Amniotic stem cell (primary cell): Measurements from ENCODE around the gene FAM193A.
"Not testable (repeated sequence)": the region's sequence is repeated elsewhere in the genome, so short reads cannot be mapped to it uniquely, and the experiment has no call there.

Experiments
- DNase-seq: peaks from one replicate; lab custom pipeline; 2025; lab: John Stamatoyannopoulos, UW

The FAM193A gene

DNA sequence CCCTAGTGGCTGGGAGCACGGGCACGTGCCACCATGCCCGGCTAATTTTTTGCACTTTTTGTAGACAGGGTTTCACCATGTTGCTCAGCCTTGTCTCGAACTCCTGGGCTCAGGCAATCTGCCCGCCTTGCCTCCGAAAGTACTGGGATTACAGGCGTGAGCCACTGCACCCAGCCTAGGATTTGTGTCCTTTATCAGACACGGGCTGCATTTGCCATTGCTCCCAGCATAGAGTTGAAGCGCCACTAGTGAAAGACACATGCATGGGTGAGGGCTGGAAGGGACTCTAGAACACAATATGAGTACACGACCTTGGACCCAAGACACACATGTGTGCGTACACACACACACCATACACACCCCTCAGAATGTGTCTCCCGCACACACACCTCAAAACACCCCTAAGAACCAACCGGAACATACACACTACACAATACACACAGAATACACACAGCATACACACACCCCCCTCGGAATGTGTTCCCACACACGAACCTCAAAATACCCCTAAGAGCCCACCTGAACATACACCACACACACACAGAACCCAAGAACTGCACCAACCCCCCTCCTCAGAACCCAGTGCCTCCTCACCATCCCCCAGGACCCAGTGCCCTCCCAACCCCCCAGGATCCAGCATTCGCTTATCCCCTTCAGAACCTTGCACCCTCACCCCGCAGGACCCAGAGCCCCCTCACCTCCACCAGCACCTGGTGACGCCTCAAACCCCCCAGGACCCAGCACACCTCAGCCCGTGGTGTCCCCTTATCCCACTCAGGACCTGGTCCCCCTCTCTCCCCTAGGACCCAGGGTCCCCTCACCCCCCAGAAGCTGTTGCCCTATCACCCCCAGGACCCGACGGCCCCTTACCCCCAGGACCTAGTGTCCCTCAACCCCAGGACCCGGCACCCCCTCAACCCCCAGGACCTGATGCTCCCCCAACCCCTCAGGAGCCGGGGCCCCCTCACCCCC, 218.7 kb downstream of the FAM193A start:
- no peak for DNase-seq

DNA sequence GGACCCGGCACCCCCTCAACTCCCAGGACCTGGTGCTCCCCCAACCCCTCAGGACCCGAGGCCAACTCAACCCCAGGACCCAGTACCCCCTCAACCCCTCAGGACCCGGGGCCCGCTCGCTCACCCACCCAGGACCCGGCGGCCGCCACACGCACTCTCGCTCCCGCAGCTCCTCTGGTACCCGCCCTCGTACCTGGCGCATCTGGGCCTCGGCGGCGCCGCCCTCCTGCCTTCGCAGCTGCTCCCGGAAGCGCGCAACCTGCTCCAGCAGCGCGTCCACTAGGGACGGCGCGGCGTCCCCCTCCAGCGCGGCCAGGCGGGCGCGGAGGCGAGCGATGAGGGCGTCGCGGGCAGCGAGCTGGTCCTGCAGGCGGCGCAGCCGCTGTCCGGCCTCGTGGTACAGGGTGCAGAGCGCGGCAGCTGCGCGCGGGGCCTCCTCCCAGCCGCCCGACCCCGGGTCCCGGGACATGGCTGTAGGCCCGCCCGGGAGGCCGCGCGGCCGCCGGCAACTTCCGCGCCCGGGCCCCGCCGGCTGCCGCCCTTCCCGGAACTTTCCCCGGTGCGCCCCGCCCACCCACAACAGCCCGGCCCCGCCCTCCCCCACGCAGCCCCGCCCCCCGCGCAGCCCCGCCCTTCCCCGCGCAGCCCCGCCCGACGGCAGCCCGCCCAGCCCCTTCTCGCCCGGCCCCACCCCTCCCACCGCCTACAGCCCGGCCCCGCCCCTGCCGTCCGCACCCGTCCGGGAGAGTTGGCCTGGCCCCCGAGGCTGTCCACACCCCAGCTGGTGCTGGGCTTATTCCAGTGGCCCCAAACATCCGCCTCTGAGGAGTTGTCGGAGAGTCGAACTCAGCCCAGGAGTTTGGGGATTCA, 219.6 kb downstream of the FAM193A start, which contains the start of gene TNIP2:
Gene TNIP2 (minus strand): TSS at position 516 of the 870 bp plus-strand sequence. CDS start 47 bp downstream, at position 469.
- DNase-seq = peak; percentile 59

DNA sequence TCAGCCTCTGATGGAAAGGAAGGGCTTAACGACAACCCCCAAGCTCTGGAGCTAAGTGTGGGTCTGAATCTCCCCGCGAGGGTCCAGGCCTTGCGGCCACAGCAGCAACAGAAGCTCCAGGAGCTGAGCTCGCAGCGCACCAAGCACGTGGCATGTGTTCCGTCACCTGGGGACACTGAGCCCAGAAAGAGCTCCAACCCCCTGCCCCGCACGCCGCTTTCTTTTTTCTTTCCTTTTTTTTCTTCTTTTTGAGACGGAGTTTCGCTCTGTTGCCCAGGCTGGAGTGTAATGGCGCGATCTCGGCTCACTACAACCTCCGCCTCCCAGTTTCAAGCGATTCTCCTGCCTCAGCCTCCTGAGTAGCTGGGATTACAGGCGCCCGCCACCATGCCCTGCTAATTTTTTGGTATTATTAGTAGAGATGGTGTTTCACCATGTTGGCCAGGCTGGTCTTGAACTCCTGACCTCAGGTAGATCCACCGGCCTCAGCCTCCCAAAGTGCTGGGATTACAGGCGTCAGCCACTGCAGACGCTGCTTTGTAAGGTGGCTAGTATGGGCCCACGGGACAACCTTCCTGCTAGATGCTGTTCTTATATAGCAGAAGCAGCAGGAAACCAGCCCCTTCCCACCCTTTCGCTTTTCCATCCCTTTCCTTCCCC, 220.4 kb downstream of the FAM193A start:
- DNase-seq = no peak

DNA sequence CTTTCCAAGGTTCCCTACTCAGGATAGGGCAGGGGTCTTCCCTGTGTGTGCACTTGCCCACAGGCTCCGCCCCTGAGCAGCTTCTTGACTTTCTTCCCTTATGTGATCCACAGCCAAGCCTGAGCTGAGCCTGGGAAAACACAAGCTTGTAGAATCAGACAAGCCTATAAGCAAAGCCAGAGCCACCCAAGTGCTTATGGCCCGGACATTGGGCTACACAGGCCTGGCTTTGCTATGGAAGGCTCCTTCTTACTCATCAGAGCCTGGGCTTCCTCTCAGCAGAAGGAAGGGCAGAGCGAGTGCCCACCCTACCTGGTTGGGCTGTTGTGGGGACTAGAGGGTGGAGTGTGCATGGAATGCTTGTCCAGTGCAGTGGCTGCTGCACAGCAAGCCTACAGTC, 221.0 kb downstream of the FAM193A start:
- DNase-seq = no peak

DNA sequence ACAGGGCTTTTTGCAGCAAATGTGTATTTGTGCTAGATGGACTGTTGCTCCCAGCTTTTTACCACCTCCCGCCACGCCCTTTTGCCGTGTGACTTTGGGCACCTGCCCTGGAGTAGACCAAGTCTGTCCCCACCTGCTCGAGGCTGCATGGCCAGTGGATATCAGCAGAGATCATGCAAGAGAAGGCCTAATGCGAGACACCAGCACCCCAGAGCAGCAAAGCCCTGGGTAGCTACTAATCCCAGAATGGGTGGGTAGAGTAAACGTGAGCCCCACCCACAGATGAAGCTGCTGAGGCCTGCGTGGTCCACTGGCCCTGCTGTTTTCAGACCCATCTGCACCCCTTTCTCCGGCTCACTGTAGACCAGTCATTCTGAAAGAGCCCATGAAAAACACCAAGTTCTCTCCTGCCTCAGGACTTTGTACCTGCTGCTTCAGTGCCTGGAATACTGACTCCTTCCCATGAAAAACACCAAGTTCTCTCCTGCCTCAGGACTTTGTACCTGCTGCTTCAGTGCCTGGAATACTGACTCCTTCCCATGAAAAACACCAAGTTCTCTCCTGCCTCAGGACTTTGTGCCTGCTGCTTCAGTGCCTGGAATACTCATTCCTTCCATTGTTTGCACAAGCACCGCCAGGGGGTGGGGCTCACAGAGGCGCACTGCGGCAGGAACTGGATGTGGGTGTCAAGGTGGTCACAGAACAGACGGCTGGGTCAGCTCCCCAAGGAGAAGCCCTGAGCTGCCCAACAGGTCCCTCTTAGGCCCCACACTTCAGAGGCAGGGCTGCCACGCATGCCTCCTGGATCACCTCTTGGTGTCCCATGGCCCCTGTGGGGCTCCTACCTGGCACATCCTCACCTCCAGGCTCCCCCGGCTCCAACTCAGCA, 224.8 kb downstream of the FAM193A start:
- no peak for DNase-seq

DNA sequence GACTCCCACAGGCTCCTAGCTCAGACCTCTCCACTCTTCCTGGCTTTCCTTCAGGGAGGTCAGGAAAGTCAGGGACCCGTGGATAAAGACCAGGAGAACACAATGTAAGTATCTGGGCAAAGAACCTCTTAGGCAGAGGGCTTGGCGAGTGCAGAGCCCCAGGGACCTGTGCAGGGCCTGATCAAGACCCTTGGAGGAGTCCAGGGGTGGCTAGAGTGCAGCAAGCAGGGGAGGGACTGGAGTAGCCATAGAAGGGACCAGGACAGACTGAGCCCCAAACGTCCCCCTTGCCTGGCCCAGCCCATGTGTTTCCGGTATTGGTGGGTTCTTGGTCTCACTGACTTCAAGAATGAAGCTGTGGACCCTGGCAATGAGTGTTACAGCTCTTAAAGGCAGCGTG, 225.6 kb downstream of the FAM193A start:
- no peak for DNase-seq

DNA sequence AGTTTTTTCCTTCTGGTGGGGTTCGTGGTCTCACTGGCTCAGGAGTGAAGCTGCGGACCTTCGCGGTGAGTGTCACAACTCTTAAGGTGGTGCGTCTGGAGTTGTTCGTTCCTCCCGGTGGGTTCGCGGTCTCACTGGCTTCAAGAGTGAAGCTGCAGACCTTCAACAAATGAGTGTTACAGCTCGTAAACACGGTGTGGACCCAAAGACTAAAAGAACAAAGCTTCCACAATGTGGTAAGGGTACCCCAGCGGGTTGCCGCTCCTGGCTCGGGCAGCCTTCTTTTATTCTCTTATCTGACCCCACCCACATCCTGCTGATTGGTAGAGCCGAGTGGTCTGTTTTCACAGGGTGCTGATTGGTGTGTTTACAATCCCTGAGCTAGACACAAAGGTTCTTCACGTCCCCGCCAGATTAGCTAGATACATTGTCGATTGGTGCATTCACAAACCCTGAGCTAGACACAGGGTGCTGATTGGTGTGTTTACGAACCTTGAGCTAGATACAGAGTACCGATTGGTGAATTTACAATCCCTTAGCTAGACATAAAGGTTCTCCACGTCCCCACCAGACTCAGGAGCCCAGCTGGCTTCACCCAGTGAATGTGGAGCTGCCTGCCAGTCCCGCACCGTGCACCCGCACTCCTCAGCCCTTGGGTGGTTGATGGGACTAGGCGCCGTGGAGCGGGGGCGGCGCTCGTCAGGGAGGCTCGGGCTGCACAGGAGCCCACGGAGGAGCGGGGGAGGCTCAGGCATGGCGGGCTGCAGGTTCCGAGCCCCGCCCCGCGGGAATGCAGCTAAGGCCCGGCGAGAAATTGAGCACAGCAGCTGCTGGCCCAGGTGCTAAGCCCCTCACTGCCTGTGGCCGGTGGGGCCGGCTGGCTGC, 226.3 kb downstream of the FAM193A start:
- DNase-seq = not testable (repeated sequence)

DNA sequence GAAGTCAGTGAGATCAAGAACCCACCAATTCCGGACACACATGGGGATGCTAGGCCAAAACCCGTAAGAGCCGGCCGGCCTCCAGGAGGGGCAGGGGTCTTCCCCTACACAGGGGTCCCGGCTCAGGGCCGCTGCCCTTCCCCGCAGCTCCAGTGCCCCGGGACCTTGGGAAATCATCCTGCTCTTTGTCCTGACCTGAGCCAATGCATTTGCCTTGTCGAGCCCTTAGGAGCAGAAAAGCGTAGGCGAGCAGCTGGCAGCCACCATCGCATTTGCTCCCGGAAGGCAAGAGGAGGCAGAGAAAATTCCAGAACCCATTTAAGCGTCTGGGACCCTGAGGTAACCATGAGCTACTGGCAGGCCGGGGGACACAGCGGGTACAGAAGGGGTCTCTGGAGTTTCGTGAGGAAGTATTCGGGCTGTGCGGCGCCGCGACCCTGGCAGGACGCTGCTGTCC, 227.1 kb downstream of the FAM193A start:
- DNase-seq = no peak

DNA sequence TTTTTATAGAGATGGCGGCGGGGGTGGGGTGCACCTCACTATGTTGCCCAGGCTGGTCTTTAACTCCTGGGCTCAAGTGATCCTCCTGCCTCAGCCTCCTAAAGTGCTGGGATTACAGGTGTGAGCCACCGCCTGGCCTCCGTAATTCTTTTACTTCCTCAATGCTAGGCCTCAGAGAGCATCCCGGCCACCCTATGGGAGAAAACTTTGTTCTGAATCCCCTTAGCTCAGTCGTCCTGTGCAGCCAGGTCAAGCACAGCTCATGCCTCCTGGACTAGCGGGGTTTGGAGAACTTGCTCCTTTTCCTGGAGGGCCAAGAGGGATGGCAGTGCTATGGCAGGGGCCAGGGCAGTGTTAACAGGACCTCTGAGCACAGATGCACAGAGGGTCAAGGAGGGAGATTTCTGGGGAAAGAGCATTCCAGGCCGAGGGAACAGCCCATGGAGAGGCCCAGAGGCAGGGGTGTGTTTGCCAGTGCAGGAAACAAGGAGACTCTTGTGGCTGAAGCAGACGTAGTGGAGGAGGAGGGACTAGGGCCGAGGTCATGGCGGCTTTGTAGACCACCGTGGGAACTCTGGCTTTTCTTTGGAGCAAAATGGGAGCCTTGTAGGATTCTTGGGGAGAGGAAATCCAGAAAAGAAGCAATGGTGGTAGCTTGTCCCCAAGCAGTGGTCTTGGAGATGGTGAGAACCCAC, 229.5 kb downstream of the FAM193A start:
- DNase-seq = no peak

DNA sequence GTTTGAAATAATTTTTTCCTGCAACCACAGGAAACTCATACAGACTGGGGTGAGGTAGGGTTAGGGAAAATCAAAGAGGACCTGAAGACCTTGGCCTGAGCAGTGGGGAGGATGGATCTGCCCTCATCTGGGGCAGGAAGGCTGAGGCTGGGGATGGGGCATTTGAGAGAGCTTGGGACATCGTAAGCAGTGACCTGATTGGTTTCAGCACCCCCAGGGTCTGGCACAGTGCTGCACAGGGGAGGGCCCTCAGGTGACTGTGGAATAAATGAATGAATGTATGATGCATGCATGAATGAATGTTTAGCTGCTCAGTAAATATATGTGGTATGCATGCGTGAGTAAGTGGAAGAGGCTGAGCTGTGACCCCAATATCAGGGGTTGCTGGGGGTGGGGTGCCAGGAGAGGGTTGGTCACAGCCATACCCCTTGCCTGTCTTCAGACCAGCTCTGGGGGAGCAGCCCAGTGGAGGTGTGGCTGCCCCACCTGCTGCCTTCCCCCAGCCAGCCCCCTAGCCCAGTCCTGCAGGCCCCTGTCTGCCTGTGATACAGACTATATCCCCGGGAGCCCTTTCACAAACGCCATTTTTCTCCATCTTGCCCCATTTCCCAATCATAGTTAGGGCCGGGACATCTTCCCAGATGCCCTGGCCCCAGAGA, 230.7 kb downstream of the FAM193A start:
- DNase-seq = no peak

DNA sequence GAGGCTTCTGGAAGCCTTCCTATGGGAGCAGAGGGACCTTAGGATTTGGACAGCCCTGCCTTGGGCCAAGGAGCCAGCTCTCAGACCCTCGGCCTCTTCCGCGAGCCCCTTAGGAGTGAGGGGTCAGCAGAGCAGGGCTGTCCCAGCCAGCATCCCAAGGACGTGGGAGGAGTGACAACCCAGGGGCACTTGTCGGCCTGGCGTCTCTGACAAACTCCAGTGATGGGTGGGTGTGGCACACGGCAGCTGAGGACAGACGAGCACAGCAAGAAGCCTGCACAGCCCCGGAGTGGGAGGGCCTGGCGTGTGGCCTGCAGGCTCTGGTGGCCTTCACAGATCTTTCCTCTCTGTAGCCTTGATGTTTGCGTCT, 231.2 kb downstream of the FAM193A start:
- no peak for DNase-seq

DNA sequence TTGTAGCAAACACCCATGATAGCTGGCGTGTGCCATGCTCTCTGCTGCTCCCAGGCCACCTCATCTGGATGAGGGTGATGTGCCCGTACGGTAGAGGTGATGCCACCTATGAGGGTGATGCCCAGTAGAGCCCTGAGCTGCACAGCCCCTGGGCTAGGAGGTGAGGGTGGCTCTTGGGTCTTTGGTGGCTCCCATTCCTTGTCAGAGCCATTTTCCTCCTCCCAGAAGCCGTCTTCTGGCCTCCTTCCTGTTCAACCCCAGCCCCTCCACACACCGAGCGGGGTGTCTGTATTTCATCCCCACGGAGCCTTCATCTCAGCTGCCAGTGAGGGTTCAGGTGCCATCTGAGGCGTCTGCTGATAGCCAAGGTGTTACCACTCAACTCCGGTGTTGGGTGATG, 231.7 kb downstream of the FAM193A start:
- no peak for DNase-seq

DNA sequence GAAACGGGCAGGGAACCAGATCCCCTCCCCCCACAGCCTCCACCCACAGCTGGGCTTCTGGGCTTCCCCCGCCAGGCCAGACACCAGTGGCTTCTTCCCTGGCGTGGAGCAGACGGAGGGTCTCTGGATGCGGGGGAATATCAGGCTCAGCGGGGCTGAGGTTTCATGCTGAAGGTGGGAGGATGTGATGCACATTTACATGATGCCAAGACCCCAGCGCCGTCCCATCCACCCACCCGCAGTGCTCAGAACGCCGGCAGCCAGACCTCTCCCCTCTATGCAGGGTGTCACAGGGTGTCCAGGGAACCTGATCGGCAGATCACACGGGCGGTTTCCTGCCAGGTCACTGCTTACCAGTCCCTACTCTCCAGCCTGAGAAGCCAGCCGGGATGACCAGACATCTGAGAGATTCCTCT, 232.5 kb downstream of the FAM193A start:
- no peak for DNase-seq

DNA sequence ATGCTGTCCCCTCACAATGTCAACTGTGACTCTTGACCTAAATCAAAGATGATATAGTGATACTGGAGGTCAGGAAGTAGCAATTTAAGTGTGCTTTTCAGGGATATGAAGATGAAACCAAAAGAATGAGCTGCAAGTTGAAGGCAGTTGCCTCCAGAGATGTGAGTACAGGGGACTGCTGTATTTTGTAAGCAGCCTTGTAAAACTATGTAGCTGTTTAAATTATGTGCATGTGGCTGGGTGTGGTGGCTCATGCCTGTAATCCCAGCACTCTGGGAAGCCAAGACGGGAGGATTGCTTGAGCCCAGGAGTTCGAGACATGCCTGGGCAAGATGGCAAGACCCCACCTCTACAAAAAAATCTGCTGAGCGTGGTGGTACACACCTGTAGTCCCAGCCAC, 234.8 kb downstream of the FAM193A start:
- DNase-seq = no peak

DNA sequence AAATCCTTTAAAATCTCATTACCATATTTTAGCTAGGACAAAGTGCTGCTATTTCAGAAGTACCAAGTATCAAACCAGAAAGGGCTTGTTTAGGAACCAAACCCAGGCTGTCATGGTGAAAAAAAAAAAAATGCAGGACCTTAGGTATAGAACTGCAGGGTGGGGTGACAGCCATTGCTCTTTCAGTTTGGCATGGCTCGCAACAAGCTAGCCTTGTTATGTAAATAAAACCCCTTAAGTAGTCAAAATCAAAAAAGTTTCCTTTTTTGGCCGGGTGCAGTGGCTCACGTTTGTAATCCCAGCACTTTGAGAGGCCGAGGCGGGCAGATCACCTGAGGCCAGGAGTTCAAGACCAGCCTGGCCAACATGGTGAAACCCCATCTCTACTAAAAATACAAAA, 244.2 kb downstream of the FAM193A start:
- DNase-seq = not testable (repeated sequence)

DNA sequence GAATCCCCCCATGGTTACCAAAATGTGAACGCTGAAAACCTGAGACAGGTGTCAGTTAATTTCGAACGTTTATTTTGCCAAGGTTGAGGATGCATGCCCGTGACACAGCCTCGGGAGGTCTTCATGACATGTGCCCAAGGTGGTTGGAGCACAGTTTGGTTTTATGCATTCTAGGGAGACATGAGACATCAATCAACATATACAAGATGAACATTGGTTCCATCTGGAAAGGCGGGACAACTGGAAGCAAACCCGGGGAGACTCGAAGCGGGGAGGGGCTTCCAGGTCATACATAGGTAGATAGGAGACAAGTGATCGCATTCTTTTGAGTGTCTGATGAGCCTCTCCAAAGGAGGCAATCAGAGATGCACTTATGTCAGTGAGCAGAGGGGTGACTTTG, 245.5 kb downstream of the FAM193A start:
- no peak for DNase-seq
